Fibroblast of the aortic adventitia (primary cell): Measurements from ENCODE around the gene SEMA6A. TPM values are rescaled to one million over a fixed set of nuclear protein-coding genes. Genes with fewer than 3 reads are reported as not detected.
A peak's percentile ranks its signal among the peaks of the same experiment; 100 is the strongest.

ENCODE experiments used
- DNase-seq: peaks from one replicate; pipeline ENCODE4 v3.0.0-alpha.2; 2010; ENCODE audit warnings: low read depth
- H3K4me3 ChIP-seq: 2 replicates; pipeline ENCODE4 v1.5.1; 2011; ENCODE audit warnings: low read depth, mild to moderate bottlenecking, control low read depth, low read length, moderate library complexity
- CTCF ChIP-seq: IDR thresholded peaks from 2 replicates; pipeline ENCODE4 v1.5.1; 2011; ENCODE audit warnings: mild to moderate bottlenecking, low read length, control low read depth, inconsistent platforms; ENCODE audit not compliant: insufficient read depth
- total RNA-seq: library from RNA; depleted of rRNA; stranded (reverse); fragments of >200 nt; gene quantifications from 2 replicates; pipeline ENCODE4 v1.2.3, GENCODE V29; 2012; ENCODE audit warnings: low replicate concordance

SEMA6A gene
- total RNA-seq, 1 donor = 0.36 TPM

DNA sequence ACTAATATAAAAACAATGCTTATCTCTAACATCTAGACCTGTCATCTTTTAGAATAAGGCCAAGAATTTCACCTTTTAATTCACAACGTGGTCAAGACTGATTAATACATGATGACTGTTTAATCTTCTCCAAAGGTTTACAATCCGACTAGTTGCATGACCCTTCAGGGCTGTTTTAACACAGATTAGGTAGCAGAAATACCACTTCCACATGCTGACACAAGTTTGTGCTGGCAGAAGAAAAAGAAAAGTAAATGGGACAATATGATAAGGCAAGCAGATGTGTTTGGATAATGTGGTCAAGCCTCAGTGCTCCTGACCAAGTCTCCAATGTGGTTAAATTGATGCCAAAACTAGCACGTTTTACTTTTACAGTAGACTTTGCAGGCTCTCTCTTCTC, 31.1 kb downstream of the SEMA6A start:
- no peak overlapping the region for H3K4me3 ChIP-seq
- TF ChIP-seq CTCF = no peak
- DNase-seq = peak; percentile 11

- TF ChIP-seq CTCF = no peak
- H3K4me3 ChIP-seq = no peak overlapping the region
- DNase-seq = no peak
These were observed 32.0 kb downstream of the SEMA6A start for GRCh38 chr5:116542619-116543018.

DNA sequence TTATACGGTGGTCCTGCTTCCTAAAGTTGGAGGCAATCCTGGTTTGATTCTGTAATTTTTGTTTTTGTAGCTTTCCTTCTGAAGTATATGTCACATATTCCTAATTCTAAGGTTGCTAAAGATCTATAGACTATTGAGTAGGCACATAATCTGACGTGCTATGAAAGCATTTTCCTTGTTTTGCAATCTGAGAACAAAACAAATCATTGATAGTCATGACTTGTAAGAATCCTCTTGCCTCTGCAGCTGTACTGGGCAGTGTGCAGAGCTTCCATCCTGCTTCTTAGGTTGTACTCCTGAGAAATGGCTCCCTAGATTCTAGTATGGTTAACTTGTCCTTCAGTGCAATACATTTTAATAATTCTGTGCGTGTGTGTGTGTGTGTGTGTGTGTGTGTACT, 35.4 kb downstream of the SEMA6A start:
- no peak for DNase-seq
- TF ChIP-seq CTCF = no peak
- no peak overlapping the region for H3K4me3 ChIP-seq

GRCh38 chr5:116536316-116537083, 38.1 kb downstream of the SEMA6A start:
- no peak for DNase-seq

DNA sequence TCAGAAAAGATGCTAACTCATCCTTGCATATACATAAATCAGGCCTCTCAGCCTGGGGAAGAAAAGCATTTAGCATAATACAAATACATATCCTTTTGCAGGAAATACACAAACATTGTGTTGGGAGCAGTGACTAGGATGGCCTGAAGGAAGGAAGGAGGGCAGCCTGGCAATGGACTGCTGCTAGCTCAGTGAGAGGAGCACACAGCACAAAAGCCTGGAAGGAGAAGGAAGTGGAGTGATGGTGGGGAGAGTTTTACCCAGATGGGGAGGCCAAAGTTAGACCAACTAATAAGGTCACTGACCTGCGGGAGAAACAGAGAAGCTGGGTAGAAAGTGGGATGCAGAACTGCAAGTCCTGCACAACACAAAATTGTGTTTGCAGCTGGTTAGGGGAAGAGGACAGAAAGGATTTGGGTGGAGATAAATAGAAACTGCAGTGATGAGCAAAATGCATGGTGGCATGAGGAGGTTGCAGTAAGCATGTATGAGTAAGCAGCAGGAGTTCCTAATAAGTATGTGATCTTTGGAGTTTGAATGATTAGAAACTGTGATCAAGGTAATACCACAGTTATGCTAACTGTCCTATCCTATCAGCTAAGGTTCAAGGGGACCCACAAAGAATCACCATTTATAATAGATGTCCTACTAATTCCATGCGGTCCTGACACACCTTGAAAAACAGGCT, 39.5 kb downstream of the SEMA6A start:
- TF ChIP-seq CTCF = no peak
- H3K4me3 ChIP-seq = no peak overlapping the region
- DNase-seq = no peak

More at GRCh38 chr5:116536316-116537083, 38.1 kb downstream of the SEMA6A start:
- TF ChIP-seq CTCF = no peak
- H3K4me3 ChIP-seq = no peak overlapping the region

DNA sequence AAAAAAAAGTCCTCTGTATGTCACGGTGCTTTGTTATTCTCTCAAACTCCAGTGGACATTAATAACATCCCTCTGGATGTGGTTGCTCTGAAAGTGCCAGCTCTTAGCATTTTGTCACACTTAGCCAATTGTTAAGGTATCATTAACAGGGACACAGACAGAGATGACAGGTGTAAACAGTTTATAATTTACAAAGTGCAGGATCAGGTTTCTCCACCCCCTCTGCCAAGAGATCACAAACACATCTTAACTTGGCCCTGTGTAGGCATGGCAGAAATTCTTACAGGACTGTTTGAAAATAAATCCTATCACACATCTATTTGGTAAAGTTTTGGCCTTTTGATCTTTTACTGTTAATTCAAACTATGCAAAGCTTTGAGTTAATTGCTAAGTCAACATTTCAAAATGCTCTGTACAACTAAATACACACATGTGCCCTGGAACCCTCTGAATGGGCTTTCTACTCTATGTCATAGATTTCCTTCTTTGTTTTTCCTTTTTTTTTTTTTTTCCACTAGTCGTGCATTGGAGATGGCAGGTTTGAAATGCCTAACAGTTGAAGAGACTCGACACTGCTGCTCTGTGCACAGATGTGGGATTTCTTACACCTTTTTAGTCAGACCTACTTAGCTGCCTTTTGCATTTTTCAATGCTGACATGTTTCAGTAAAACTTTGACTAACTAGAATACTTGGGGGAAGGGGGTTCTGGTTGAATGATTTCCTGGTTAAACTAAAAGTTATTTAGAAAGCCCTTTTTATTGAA, 41.7 kb downstream of the SEMA6A start:
- no peak for TF ChIP-seq CTCF
- no peak for DNase-seq
- H3K4me3 ChIP-seq = no peak overlapping the region
